GM23338 (cell line): ENCODE results near the gene VWA2.

Source experiments
- CREB1 ChIP-seq: fragments of 250-450 bp; sonication (Bioruptor Pico); IDR thresholded peaks from 2 replicates; pipeline ENCODE4 v1.5.0; 2020; ENCODE audit warnings: low read depth, mild to moderate bottlenecking, moderate library complexity
- EZH2 ChIP-seq: fragments of 200-600 bp; sonication (generic); IDR thresholded peaks from one replicate; pipeline ENCODE4 v1.8.0; 2017; ENCODE audit warnings: antibody characterized with exemption, mild to moderate bottlenecking, low read depth; ENCODE audit not compliant: unreplicated experiment
- EZH2phosphoT487 ChIP-seq: fragments of 200-600 bp; sonication (generic); IDR thresholded peaks from one replicate; pipeline ENCODE4 v1.8.1; 2018; ENCODE audit warnings: antibody characterized with exemption; ENCODE audit not compliant: unreplicated experiment
- POLR2AphosphoS5 ChIP-seq: IDR thresholded peaks from 2 replicates; pipeline ENCODE4 v1.6.1; 2016; ENCODE audit warnings: antibody characterized with exemption, low read depth
- ZNF114 ChIP-seq: fragments of 250-450 bp; sonication (Bioruptor Pico); IDR thresholded peaks from 2 replicates; pipeline ENCODE4 v1.5.0; 2020; ENCODE audit warnings: mild to moderate bottlenecking, moderate library complexity
- TF ChIP-seq, protein P1 (sequence below), 2 experiments: fragments of 200-600 bp in 1 of 2; sonication (generic) in 1 of 2; conservative IDR thresholded peaks; 2 replicates each; pipeline versions ENCODE4 v1.5.1 to v1.6.1; 2016 to 2017; ENCODE audit warnings: antibody characterized with exemption in 2 of 2, low read depth in 2 of 2, mild to moderate bottlenecking in 2 of 2, moderate library complexity in 1 of 2
- TF ChIP-seq, protein P2 (sequence below): IDR thresholded peaks from 2 replicates; pipeline ENCODE4 v1.6.1; 2016; ENCODE audit warnings: antibody characterized with exemption

DNA sequence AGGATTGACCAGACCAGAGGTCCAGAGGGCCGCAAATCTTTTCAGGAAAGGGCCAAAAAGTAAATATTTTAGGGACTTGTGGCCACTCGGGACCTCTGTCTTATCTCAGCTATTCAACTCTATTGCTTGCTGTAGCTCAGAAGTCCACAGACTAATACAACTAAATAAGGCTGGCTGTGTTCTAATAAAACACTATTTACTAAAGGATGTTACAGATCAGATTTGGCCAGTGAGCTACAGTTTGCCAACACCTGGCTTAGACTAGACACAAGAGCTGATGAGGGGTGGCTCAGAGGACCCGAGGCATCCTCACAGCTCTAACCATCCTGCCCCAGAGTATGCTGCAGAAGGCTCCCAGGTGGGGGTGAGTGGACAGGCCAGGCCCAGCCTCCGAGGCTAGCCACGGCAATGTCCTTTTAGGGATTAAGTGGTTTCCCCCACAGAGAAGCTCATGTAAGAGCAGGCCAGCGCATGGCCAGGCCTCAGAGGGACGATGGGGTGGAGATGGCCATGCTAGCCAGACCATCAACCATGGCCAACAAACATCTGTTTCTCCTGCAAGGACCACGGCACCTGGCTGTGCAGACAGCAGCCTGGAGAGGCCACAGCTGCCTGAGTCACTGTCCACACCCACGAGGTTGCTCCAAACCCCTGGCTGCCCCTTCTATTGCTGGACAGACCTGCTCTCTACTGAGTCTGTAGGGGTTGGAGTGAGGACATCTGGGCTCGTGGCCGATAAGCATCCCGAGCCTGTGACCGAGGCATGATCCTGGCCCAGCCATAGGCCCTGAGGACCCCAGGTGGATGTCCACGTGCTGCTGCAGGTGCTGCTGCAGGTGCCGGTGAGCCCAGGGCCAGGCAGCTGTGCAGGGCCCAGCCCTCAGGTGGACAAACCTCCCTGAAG, 88.7 kb downstream of the VWA2 start:
- TF ChIP-seq EZH2 (no peak), POLR2AphosphoS5 (no peak), EZH2phosphoT487 (no peak), ZNF114 (CRISPR knock-in tag) (no peak), CREB1 (CRISPR knock-in tag) (no peak)
- TF ChIP-seq, protein P1, sequence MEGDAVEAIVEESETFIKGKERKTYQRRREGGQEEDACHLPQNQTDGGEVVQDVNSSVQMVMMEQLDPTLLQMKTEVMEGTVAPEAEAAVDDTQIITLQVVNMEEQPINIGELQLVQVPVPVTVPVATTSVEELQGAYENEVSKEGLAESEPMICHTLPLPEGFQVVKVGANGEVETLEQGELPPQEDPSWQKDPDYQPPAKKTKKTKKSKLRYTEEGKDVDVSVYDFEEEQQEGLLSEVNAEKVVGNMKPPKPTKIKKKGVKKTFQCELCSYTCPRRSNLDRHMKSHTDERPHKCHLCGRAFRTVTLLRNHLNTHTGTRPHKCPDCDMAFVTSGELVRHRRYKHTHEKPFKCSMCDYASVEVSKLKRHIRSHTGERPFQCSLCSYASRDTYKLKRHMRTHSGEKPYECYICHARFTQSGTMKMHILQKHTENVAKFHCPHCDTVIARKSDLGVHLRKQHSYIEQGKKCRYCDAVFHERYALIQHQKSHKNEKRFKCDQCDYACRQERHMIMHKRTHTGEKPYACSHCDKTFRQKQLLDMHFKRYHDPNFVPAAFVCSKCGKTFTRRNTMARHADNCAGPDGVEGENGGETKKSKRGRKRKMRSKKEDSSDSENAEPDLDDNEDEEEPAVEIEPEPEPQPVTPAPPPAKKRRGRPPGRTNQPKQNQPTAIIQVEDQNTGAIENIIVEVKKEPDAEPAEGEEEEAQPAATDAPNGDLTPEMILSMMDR (conservative IDR thresholded peaks at IDR 0.05; ENCODE audit: low read depth in 2 of 2), result no peak
- TF ChIP-seq, protein P2, sequence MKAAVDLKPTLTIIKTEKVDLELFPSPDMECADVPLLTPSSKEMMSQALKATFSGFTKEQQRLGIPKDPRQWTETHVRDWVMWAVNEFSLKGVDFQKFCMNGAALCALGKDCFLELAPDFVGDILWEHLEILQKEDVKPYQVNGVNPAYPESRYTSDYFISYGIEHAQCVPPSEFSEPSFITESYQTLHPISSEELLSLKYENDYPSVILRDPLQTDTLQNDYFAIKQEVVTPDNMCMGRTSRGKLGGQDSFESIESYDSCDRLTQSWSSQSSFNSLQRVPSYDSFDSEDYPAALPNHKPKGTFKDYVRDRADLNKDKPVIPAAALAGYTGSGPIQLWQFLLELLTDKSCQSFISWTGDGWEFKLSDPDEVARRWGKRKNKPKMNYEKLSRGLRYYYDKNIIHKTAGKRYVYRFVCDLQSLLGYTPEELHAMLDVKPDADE, result no peak
